Measurements from ENCODE around the gene GRM4.

Gene GRM4

DNA sequence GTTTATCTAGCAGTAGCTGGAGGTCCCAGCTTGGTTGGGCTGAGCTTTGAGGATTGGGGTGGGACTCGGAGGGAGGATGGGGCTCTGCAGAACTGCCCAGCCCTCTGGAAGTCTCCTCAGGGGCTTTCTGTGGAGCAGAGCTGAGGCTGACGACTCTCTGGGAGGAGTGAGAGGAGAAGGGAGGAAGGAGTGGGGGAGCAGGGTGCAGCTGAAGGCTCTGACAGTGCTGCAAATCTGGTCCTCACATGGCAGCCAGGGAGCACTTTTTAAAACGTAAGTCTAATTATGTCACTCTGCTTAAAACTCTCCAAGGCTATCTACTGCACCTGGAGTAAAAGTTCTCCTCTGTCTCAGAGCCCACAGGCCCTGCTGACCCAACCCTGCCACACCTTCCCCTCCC is 32.4 kb downstream of the GRM4 start:
- Histone ChIP-seq H3K4me3 (ENCODE audit: low read length) (no peak overlapping the region), H3K36me3 (ENCODE audit: insufficient read depth, low read length) (no peaks in the 10 kb centered on the region), H3K9me3 (replicated peaks; ENCODE audit: low read length) (no peaks in the 10 kb centered on the region), H3K9ac (ENCODE audit: low read depth, low read length) (no peak overlapping the region), H3K4me1 (ENCODE audit: control insufficient read depth, insufficient read depth, low read length) (no peaks in the 10 kb centered on the region), H3K4me2 (ENCODE audit: low read length) (no peak overlapping the region), H3K27me3 (ENCODE audit: control insufficient read depth, insufficient read depth, low read length) (peaks cover 77% of the 10 kb centered on the region)

DNA sequence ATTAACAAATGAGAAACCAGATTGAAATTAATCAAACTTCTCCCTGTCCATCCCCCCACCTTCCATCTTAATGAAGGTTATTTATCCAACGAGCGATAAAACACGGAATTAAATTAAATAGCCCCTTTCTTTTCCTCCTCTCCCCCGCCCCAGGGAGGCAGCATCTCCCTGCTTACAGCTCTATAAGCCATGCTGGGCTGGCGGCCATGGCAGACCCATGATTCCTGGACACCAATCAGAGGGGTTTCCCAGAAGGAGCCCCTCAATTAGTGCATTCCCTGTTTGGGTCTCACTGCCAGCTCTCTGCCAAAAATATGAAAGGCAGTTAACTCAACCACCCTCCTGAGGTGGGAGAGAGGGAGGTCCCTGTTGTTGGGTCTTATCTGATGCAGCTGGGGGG is 33.8 kb downstream of the GRM4 start:
- no peaks in the 10 kb centered on the region for H3K9me3 ChIP-seq (replicated peaks; ENCODE audit: low read length)

DNA sequence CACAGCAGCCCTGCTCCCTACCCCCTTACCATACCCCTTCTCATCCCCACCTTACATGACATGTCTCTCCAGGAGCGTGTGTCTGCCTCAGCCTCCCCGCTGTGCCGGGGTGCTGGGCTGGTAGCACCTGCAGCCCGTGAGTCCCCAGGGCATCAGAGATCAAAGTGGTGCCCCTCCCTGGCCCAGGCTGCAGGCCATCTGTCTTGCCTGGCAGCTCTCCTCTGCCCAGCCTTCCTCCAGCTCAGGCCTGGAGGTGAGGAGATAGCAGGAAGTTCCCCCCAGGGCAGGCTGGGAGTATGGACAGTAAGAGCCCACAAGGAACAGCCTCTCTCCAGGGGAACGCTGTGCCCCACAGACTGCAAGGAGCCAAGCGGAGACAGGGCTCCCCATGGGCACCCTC is 35.3 kb downstream of the GRM4 start:
- Histone ChIP-seq H3K4me1 (ENCODE audit: control insufficient read depth, insufficient read depth, low read length) (no peaks in the 10 kb centered on the region), H3K4me2 (ENCODE audit: low read length) (no peak overlapping the region), H3K4me3 (ENCODE audit: low read length) (no peak overlapping the region), H3K27me3 (ENCODE audit: control insufficient read depth, insufficient read depth, low read length) (peaks cover 77% of the 10 kb centered on the region), H3K9ac (ENCODE audit: low read depth, low read length) (no peak overlapping the region), H3K36me3 (ENCODE audit: insufficient read depth, low read length) (no peaks in the 10 kb centered on the region), H3K9me3 (replicated peaks; ENCODE audit: low read length) (no peaks in the 10 kb centered on the region)

More for the DNA sequence above, 33.8 kb downstream of the GRM4 start:
- Histone ChIP-seq H3K9ac (ENCODE audit: low read depth, low read length) (no peak overlapping the region), H3K27me3 (ENCODE audit: control insufficient read depth, insufficient read depth, low read length) (peaks cover 78% of the 10 kb centered on the region), H3K36me3 (ENCODE audit: insufficient read depth, low read length) (no peaks in the 10 kb centered on the region), H3K4me2 (ENCODE audit: low read length) (no peak overlapping the region), H3K4me1 (ENCODE audit: control insufficient read depth, insufficient read depth, low read length) (no peaks in the 10 kb centered on the region), H3K4me3 (ENCODE audit: low read length) (no peak overlapping the region)

DNA sequence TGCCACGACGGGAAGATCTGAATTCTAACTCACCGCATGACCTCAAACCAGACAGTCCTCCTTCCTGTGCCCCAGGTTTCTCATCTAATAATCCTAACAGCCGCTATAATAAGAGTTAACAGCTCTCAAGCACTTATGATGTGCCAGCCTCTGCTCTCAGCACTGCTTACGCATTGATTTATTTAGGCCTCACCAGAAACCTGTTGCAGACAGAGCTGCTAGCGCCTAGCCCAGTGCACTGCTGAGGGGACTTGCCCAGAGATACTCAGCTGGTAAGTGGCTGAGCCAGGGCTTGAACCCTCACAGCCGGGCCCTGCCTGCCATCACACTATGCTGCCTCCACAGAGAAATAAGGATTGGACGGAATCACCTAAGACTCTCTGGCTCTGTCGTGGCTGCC is 37.7 kb downstream of the GRM4 start:
- Histone ChIP-seq H3K36me3 (ENCODE audit: insufficient read depth, low read length) (no peaks in the 10 kb centered on the region), H3K27me3 (ENCODE audit: control insufficient read depth, insufficient read depth, low read length) (peaks cover 87% of the 10 kb centered on the region), H3K4me3 (ENCODE audit: low read length) (no peak overlapping the region), H3K4me2 (ENCODE audit: low read length) (no peak overlapping the region), H3K9ac (ENCODE audit: low read depth, low read length) (no peak overlapping the region), H3K9me3 (replicated peaks; ENCODE audit: low read length) (no peaks in the 10 kb centered on the region), H3K4me1 (ENCODE audit: control insufficient read depth, insufficient read depth, low read length) (no peaks in the 10 kb centered on the region)

DNA sequence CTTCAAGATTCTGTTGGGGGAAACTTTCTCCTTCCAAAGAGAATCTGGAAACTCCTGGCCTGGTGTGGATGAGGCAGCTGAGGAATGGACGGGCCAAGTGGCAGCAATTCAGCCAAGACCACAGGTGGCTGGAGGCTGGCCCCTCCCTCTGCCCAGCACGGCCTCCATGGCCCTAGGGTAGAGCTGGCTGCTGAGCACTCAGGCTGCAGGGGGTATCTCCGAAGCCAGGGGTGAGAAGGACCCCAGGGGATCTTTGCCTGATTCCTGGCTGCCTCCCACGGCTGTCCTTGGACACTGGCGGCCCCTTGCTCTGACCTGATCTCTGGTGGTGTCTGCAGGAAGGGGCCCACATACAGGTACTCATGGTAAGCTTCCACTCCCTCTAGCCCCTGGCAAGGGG is 39.0 kb downstream of the GRM4 start:
- Histone ChIP-seq H3K4me1 (ENCODE audit: control insufficient read depth, insufficient read depth, low read length) (no peaks in the 10 kb centered on the region), H3K4me2 (ENCODE audit: low read length) (no peak overlapping the region)

DNA sequence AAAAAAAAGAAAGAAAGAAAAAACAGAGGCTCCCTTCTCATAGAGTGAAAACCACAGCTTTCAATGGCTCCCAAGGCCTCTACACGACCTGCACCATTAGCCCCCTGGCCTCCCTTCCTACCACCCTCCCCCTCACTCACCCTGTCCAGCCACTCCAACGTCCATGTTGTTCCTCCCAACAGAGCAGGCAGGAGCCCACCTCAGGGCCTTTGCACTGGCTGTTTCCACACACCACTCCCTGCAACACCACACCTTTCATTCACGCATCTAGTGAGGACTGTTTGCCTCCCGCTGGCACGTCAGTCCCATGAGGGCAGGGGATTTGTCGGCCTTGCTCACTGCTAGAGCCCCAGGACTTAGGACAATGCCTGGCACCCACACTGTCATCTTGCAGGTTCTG is 39.5 kb downstream of the GRM4 start:
- Histone ChIP-seq H3K4me1 (ENCODE audit: control insufficient read depth, insufficient read depth, low read length) (no peaks in the 10 kb centered on the region), H3K9ac (ENCODE audit: low read depth, low read length) (no peak overlapping the region), H3K9me3 (replicated peaks; ENCODE audit: low read length) (no peaks in the 10 kb centered on the region), H3K4me3 (ENCODE audit: low read length) (no peak overlapping the region), H3K27me3 (ENCODE audit: control insufficient read depth, insufficient read depth, low read length) (peaks cover 87% of the 10 kb centered on the region), H3K4me2 (ENCODE audit: low read length) (no peak overlapping the region), H3K36me3 (ENCODE audit: insufficient read depth, low read length) (no peaks in the 10 kb centered on the region)

More for the DNA sequence above, 39.0 kb downstream of the GRM4 start:
- no peak overlapping the region for H3K4me3 ChIP-seq (ENCODE audit: low read length)
- peaks cover 87% of the 10 kb centered on the region for H3K27me3 ChIP-seq (ENCODE audit: control insufficient read depth, insufficient read depth, low read length)
- no peak overlapping the region for H3K9ac ChIP-seq (ENCODE audit: low read depth, low read length)
- no peaks in the 10 kb centered on the region for H3K9me3 ChIP-seq (replicated peaks; ENCODE audit: low read length)
- no peaks in the 10 kb centered on the region for H3K36me3 ChIP-seq (ENCODE audit: insufficient read depth, low read length)

DNA sequence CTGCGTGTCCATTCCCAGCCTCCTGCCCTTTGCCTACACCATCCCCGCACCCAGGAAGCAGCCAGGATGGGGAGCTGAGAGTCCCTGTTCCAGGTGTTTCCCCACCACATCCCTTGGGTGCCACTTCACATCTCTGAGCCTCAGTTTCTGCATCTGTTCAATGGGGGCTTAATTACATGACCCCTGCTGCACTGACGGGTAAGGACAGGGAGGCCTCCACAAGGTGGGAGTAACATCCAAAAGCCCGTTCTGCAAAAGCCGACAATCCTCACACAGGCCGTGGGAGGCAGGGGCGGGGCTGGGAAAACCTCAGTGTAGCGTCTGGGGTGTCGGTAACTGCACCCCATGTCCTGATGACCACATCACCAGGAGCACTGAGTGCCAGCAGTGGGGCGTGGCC is 41.3 kb downstream of the GRM4 start:
- Histone ChIP-seq H3K27me3 (ENCODE audit: control insufficient read depth, insufficient read depth, low read length) (peaks cover 90% of the 10 kb centered on the region), H3K9me3 (replicated peaks; ENCODE audit: low read length) (no peaks in the 10 kb centered on the region), H3K4me2 (ENCODE audit: low read length) (no peak overlapping the region), H3K4me1 (ENCODE audit: control insufficient read depth, insufficient read depth, low read length) (no peaks in the 10 kb centered on the region), H3K9ac (ENCODE audit: low read depth, low read length) (no peak overlapping the region), H3K4me3 (ENCODE audit: low read length) (no peak overlapping the region), H3K36me3 (ENCODE audit: insufficient read depth, low read length) (no peaks in the 10 kb centered on the region)

DNA sequence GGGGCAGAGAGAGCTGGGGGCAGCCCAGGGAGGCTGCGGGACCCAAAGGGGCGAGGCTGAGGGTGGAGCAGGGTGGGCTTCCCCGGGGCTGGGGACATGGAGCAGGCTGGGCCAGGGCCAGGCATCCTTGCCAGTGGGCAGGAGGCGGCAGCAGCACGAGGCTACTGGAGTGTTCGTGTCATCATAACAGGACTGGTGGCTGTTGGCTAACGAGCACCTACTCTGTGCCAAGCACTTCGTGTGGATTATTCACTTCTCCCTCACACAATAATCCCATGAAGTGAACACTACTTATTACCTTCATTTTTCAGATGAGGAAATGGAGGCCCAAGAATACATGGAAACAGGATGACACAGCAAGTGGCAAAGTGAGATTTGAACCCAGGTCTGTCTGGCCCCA is 41.7 kb downstream of the GRM4 start:
- H3K36me3 ChIP-seq (ENCODE audit: insufficient read depth, low read length): no peaks in the 10 kb centered on the region
- peaks cover 90% of the 10 kb centered on the region for H3K27me3 ChIP-seq (ENCODE audit: control insufficient read depth, insufficient read depth, low read length)
- no peaks in the 10 kb centered on the region for H3K9me3 ChIP-seq (replicated peaks; ENCODE audit: low read length)
- H3K4me3 ChIP-seq (ENCODE audit: low read length): no peak overlapping the region
- no peak overlapping the region for H3K9ac ChIP-seq (ENCODE audit: low read depth, low read length)
- no peak overlapping the region for H3K4me2 ChIP-seq (ENCODE audit: low read length)
- no peaks in the 10 kb centered on the region for H3K4me1 ChIP-seq (ENCODE audit: control insufficient read depth, insufficient read depth, low read length)

DNA sequence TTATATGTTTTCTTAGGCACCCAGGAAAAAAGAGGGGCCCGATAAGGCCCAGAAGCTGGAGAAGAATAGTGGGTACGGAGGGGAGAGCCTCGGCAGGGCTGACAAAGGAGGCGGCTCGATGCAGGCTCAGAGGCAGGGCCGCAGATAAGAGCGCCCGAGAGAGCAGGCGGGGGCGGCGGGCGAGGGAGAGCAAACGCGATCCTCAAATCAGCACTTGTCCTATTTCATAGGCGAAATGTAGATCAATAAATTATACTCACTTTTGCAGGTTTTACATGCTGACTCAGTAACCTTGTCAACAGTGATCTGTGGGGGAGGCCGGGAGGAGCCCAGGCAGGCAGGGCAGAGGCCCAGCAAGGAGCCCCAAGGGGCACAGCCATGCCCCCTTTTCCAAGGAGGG is 42.6 kb downstream of the GRM4 start:
- Histone ChIP-seq H3K9ac (ENCODE audit: low read depth, low read length) (no peak overlapping the region), H3K4me2 (ENCODE audit: low read length) (no peak overlapping the region), H3K36me3 (ENCODE audit: insufficient read depth, low read length) (no peaks in the 10 kb centered on the region), H3K4me1 (ENCODE audit: control insufficient read depth, insufficient read depth, low read length) (no peaks in the 10 kb centered on the region), H3K27me3 (ENCODE audit: control insufficient read depth, insufficient read depth, low read length) (peaks cover 85% of the 10 kb centered on the region), H3K4me3 (ENCODE audit: low read length) (no peak overlapping the region), H3K9me3 (replicated peaks; ENCODE audit: low read length) (no peaks in the 10 kb centered on the region)

DNA sequence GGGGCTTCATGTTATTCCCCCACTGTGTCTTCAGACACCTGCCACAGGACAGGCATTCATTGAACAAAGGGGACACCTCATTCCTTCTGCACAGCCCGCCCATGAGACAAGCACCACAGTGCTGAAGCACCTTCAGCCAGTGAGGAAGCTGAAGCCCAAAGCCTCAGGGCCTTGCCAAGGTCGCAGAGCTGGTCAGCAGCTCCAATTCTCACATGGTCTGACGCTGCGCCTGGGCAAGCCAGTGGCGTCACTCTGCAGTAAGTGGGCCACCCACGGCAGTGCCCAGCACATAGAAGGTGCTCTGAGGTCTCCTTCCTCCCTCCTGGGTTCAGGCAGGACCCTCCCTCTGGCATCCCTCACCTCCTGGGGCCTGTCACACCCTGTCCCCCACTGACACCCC is 43.2 kb downstream of the GRM4 start:
- H3K9ac ChIP-seq (ENCODE audit: low read depth, low read length): no peak overlapping the region
- peaks cover 85% of the 10 kb centered on the region for H3K27me3 ChIP-seq (ENCODE audit: control insufficient read depth, insufficient read depth, low read length)
- H3K4me1 ChIP-seq (ENCODE audit: control insufficient read depth, insufficient read depth, low read length): no peaks in the 10 kb centered on the region
- no peak overlapping the region for H3K4me2 ChIP-seq (ENCODE audit: low read length)
- no peaks in the 10 kb centered on the region for H3K36me3 ChIP-seq (ENCODE audit: insufficient read depth, low read length)
- H3K9me3 ChIP-seq (replicated peaks; ENCODE audit: low read length): no peaks in the 10 kb centered on the region
- H3K4me3 ChIP-seq (ENCODE audit: low read length): no peak overlapping the region

DNA sequence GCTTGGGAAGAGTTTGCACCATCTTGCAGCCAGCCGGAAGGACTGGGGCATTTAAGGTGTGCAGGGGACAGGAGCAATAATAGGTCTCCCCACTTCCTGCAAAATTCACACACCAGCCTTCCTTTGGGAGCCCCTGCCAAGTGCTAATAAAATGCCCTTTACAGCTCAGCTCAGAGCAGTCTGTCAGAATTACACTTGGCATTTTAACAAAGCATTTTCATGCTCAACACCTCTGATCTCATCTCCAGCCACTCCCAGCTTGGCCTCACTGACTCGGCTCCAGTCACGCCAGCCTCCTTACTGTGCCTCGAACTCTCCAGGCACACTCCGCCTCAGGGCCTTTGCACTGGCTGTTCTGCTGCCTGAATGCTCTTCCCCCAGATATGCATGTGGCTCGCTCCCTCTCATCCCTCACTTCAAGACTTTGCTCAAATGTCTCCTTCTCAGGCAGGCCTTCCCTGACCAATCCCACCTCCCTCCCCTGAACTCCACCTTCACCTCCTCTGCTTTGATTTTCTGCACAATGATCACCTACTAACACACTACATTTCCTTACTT is 43.7 kb downstream of the GRM4 start:
- no peaks in the 10 kb centered on the region for H3K4me1 ChIP-seq (ENCODE audit: control insufficient read depth, insufficient read depth, low read length)
- H3K27me3 ChIP-seq (ENCODE audit: control insufficient read depth, insufficient read depth, low read length): peaks cover 85% of the 10 kb centered on the region
- no peak overlapping the region for H3K4me3 ChIP-seq (ENCODE audit: low read length)
- no peaks in the 10 kb centered on the region for H3K9me3 ChIP-seq (replicated peaks; ENCODE audit: low read length)
- H3K9ac ChIP-seq (ENCODE audit: low read depth, low read length): no peak overlapping the region
- H3K4me2 ChIP-seq (ENCODE audit: low read length): no peak overlapping the region
- H3K36me3 ChIP-seq (ENCODE audit: insufficient read depth, low read length): no peaks in the 10 kb centered on the region

DNA sequence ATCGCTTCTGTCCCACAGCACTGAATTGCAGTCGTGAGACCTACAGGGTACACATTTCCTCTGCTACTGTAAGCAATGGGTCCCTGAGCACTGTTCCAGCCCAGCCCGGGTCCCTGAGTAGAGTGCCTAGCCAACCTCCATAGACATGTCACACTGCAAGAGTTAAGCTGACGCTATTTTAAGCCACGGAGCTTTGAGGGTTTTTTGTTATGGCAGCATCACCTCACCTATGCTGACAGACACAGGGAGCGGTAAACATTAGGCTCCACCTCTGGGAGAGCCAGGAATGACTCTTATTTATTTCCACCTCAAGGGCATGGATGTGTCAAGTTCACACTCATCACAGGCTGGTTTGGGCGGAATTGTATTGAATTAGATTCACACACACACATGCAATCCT is 45.1 kb downstream of the GRM4 start:
- Histone ChIP-seq H3K9me3 (replicated peaks; ENCODE audit: low read length) (no peaks in the 10 kb centered on the region), H3K4me2 (ENCODE audit: low read length) (no peak overlapping the region), H3K4me3 (ENCODE audit: low read length) (no peak overlapping the region), H3K9ac (ENCODE audit: low read depth, low read length) (no peak overlapping the region), H3K27me3 (ENCODE audit: control insufficient read depth, insufficient read depth, low read length) (peaks cover 90% of the 10 kb centered on the region), H3K36me3 (ENCODE audit: insufficient read depth, low read length) (no peaks in the 10 kb centered on the region), H3K4me1 (ENCODE audit: control insufficient read depth, insufficient read depth, low read length) (no peaks in the 10 kb centered on the region)

Measured in skeletal muscle satellite cell (primary cell).